Prostate gland (tissue), 2 donors: ENCODE results near the gene HOXB5. TPM values are rescaled to one million over a fixed set of nuclear protein-coding genes. Genes with fewer than 3 reads are reported as not detected.
A peak's percentile ranks its signal among the peaks of the same experiment; 100 is the strongest.

Source experiments
- DNase-seq: peaks from one replicate; pipeline ENCODE4 v3.0.0-alpha.2; 2019; ENCODE audit warnings: low spot score
- H3K27ac ChIP-seq, 2 donors: fragments of 200-600 bp; sonication (generic); 2 replicates each; pipeline ENCODE4 v1.5.1; 2017 to 2019
- H3K27me3 ChIP-seq: fragments of 200-600 bp; sonication (generic); replicated peaks from 2 replicates; pipeline ENCODE4 v1.5.1; 2019; ENCODE audit not compliant: insufficient read depth
- H3K36me3 ChIP-seq, 2 donors: fragments of 200-600 bp; sonication (generic); 1 replicate in 1 of 2; 2 replicates in 1 of 2; pipeline versions ENCODE4 v1.5.1 to v1.8.1; 2017 to 2019
- H3K4me1 ChIP-seq: fragments of 200-600 bp; sonication (generic); replicated peaks from 2 replicates; pipeline ENCODE4 v1.5.1; 2019
- H3K4me3 ChIP-seq, 2 donors: fragments of 200-600 bp; sonication (generic); 2 replicates each; pipeline ENCODE4 v1.5.1; 2017 to 2019
- H3K9me3 ChIP-seq: fragments of 200-600 bp; sonication (generic); 2 replicates; pipeline ENCODE4 v1.5.1; 2017
- CTCF ChIP-seq, 4 experiments: fragments of 200-600 bp in 2 of 4; fragments of 450-650 bp in 2 of 4; sonication (generic) in 2 of 4; IDR thresholded peaks; 1 replicate in 3 of 4; 2 replicates in 1 of 4; pipeline ENCODE4 v1.5.1; 2016 to 2019; ENCODE audit warnings: antibody characterized with exemption in 4 of 4, mild to moderate bottlenecking in 2 of 4, moderate library complexity in 2 of 4
- POLR2A ChIP-seq: fragments of 450-650 bp; IDR thresholded peaks from one replicate; pipeline ENCODE4 v1.6.1; 2016; ENCODE audit warnings: antibody characterized with exemption, mild to moderate bottlenecking
- POLR2AphosphoS5 ChIP-seq: sonication (generic); formaldehyde crosslinking; IDR thresholded peaks from one replicate; pipeline ENCODE4 v1.6.1; 2017; ENCODE audit warnings: antibody characterized with exemption
- WGBS: methylation state at CpG from one replicate; pipeline ENCODE4 v1.1.5; 2018; 5-methylcytosine and 5-hydroxymethylcytosine counted together
- intact Hi-C: fragments of 100-400 bp; cut with DNase I; formaldehyde crosslinking; loops from one replicate; pipeline ENCODE4 v1.14.2; 2022
- total RNA-seq, 2 donors: library from RNA; depleted of rRNA; stranded (reverse); fragments of >200 nt; gene quantifications; one replicate each; pipeline ENCODE4 v1.1.0, GENCODE V29; 2016

Gene HOXB5
- total RNA-seq, 2 donors from 2014 or later: 0.36 to 1.1 TPM

- peak; percentile 87 for DNase-seq
- Histone ChIP-seq H3K36me3 (no peaks in the 10 kb centered on the region), H3K27me3 (peaks cover 68% of the 10 kb centered on the region), H3K4me1 (peaks cover 8% of the 10 kb centered on the region), H3K4me3 (peak overlapping the region in 1 of 2 donors; percentile 16), H3K9me3 (no peaks in the 10 kb centered on the region), H3K27ac (no peak overlapping the region)
- intact Hi-C loops: loop anchor here (5.0 kb wide), 2 partner anchors 281 to 596 kb away; no protein-coding TSS in a partner anchor
- no peak for TF ChIP-seq POLR2A
- peak; percentile 91 for TF ChIP-seq POLR2AphosphoS5
- peak; percentile 91 to 99 (median 96) for TF ChIP-seq CTCF (IDR thresholded peaks at IDR 0.05)
- WGBS: 6% methylated on average over 25 of the region's 25 CpGs
These were observed 24.8 kb upstream of the HOXB5 start for GRCh38 chr17:48618256-48618896.

GRCh38 chr17:48617471-48618255 is 24.1 kb upstream of the HOXB5 start:
- Histone ChIP-seq H3K36me3 (no peaks in the 10 kb centered on the region), H3K27me3 (peaks cover 65% of the 10 kb centered on the region), H3K4me1 (peaks cover 8% of the 10 kb centered on the region), H3K27ac (no peak overlapping the region), H3K4me3 (no peak overlapping the region), H3K9me3 (no peaks in the 10 kb centered on the region)
- intact Hi-C loops: loop anchor here (5.0 kb wide), 2 partner anchors 280 to 595 kb away; no protein-coding TSS in a partner anchor
- WGBS: 11% methylated on average over 36 of the region's 43 CpGs
- TF ChIP-seq POLR2A: no peak
- no peak for TF ChIP-seq CTCF (IDR thresholded peaks at IDR 0.05)
- no peak for TF ChIP-seq POLR2AphosphoS5
- no peak for DNase-seq

- Histone ChIP-seq H3K27me3 (peaks cover 60% of the 10 kb centered on the region), H3K9me3 (no peaks in the 10 kb centered on the region), H3K4me1 (peaks cover 8% of the 10 kb centered on the region), H3K27ac (no peak overlapping the region), H3K36me3 (no peaks in the 10 kb centered on the region), H3K4me3 (no peak overlapping the region)
- DNase-seq: no peak
- intact Hi-C loops: loop anchor here (5.0 kb wide), 2 partner anchors 280 to 595 kb away; no protein-coding TSS in a partner anchor
- WGBS: 19% methylated on average over 15 of the region's 15 CpGs
- TF ChIP-seq POLR2A (no peak), CTCF (IDR thresholded peaks at IDR 0.05) (no peak), POLR2AphosphoS5 (no peak)
These were observed 23.3 kb upstream of the HOXB5 start for GRCh38 chr17:48616717-48617470.

GRCh38 chr17:48615963-48616716 is 22.6 kb upstream of the HOXB5 start:
- Histone ChIP-seq H3K36me3 (no peaks in the 10 kb centered on the region), H3K9me3 (no peaks in the 10 kb centered on the region), H3K27ac (no peak overlapping the region), H3K4me1 (peaks cover 8% of the 10 kb centered on the region), H3K4me3 (no peak overlapping the region), H3K27me3 (peaks cover 56% of the 10 kb centered on the region)
- no peak for DNase-seq
- TF ChIP-seq POLR2AphosphoS5: no peak
- TF ChIP-seq POLR2A: no peak
- TF ChIP-seq CTCF (IDR thresholded peaks at IDR 0.05): no peak
- intact Hi-C loops: loop anchor here (5.0 kb wide), 2 partner anchors 279 to 594 kb away; no protein-coding TSS in a partner anchor
- 24% methylated on average over 16 of the region's 17 CpGs for WGBS
